GM19351 (cell line): ENCODE measurements around the gene VMAC.

ENCODE experiments used
- ATAC-seq: cut with Tn5 transposase; IDR thresholded peaks from one replicate; pipeline ENCODE4 v1.9.1; 2021; ENCODE audit warnings: mild to moderate bottlenecking, moderate library complexity; ENCODE audit not compliant: unreplicated experiment

Gene VMAC

DNA sequence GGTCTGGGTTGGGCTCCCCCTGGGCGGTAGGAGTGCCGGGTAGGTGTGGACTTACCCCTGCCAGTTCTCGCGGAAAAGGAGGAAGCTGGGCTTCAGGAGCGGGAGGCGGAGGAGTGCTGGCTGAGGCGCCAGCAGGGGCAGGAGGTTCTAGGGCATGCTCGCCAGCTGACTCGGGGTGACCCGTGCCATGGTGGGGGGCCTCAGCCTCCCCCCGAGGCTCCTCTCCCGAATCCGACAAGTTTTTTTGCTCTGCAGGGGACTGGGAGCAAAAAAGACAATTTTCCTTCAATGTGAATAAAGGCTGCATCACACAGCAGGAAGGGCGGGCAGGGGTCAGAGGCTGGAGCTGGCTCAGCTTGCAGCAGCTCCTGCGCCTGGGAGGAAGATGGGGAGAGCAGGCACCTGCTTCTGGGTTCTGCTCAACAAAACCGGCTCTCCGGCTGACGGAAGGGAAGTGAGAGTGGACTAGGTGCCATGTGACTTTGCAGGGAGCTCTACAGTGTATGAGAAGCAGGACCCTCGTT, 46.7 kb downstream of the VMAC start:
- ATAC-seq = no peak

DNA sequence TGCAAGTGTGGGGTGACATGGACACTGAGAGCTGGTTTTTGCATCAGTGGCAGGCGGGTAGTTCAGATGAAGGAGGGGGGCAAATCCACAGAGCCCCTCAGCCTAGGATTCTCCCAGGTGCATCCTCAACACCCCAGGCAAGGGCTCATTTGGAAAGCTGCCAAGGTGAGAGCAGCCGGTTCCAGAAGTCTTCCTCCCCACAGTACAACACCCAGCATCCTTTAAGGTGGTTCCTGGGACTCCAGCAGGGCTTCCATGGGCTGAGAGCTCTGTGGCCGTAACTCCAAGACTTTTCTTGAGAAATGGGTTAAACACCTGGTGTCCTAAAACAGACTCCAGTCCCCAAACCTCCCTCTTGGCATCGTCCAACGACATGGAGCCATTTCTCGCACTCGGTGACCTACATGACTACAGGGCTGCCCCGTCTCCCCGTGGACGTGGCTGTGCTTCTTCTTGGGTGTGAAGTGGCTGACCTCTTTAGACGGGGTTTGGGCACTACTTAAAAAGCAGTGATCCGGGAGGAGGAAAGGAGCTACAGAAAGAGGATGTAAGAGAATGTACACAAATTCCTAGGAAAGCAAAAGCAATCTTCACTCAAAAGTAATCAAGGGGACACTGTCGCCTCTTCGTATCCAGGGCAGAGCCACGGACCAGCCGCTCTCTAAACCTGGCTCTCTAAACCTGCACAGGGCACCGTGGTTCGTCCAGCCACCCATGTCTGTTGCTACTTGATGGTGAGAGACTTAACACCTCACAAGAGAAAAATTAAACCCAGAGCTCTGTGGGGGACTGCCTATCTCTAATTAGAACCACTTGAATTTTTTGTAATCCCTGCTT, 47.7 kb downstream of the VMAC start:
- ATAC-seq = no peak

DNA sequence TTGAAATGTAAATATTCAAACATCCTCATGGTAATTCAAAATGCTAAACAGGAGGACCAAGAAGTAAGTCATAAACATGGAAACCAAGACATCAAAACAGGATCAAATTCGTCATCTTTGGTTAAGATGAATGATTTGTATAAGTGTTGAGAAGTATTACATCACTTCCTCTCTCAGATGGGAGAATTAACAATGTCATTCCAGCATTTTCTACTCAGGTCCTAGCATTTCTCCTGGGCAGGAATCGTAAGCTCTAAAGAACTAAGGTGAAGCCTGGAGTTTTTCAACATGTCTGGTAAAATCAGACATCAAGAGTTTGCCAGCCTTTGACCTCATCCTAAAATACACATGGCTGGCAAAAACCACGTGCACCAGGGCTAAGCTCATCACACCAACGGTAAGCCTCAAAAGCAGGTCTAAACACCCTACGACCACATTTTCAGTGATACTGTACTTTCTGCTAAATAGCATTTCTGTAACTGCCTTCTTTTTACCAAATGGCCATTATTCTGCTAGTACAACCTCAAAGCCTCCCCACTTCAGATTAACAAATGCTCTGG, 48.4 kb downstream of the VMAC start:
- ATAC-seq = no peak

DNA sequence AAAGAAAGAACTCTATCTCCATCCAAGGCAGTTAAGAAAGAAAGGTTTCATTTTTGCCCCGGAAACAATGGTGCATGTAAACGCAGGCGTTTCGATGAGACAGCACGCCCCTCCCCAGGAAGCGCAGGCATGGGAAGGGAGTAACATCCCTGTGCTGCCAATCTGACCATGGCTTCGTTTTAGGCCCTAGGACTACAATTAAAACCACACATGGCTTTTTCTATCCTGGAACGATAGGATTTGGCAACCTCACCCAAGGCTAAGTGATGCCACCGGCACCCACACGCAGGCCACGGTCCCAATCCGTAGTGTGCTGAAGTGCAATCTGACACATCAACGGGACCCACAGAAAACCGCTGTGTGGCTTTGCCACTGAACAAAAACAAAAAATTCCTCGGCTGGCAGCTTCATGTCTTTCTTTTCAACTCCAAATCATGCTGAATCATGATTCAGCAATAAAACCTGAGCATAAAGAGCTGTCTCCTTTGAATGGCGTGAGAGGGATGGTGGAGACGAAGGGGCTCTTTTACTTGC, 49.1 kb downstream of the VMAC start:
- ATAC-seq = no peak

DNA sequence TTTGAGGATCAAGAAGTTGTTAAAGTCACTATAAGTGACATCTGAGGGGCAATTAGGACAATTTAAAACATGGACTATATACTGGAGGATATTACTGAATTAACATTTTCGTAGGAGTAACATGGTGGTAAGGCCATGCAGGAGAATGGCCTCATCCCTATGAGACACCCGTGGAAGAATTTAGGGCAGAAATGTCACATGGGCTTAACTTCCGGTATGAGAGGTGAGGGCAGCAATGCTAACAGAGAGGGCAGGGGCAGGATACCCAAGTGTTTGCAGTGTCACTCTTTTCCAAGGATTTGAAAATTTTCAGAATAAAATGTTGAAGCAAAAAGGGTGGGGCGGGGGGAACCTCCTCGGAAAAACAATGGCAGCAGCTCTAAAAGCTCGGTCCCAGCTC, 49.6 kb downstream of the VMAC start:
- no peak for ATAC-seq

DNA sequence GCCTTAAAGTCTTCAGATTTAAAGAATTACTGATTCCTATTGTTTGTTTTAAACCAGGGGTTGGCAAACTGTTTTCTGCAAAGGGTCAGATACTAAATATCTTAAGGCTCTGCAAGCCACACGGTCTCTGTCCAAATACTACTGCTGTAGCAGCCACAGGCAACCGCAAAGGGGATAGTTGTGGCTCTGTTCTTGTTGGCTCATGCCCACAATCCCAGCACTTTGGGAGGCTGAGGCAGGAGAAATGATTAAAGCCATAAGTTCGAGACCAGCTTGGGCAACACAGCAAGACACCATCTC, 50.9 kb downstream of the VMAC start:
- no peak for ATAC-seq

DNA sequence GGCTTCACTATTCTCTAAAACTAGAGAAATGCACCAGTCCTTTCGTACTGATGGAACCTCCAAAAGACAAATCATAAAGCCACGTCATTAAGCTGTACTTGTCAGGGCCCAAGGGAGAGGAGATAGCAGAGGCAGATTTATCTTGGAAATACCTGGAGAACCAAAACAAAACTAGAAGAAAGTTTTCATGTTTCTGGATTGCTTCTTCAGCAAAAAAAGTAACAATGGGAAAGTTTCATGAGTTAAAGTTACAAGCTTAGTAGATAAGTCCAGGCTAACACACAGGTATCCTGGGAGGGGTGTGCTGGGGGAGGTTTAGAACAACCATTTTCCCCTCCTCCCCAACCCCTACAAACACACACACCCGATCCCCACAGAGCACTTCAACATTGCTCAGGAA, 51.7 kb downstream of the VMAC start:
- no peak for ATAC-seq

- no peak for ATAC-seq
Observed at GRCh38 chr19:5956728-5957127, 52.1 kb downstream of the VMAC start.

GRCh38 chr19:5957170-5957569, 52.5 kb downstream of the VMAC start:
- no peak for ATAC-seq

DNA sequence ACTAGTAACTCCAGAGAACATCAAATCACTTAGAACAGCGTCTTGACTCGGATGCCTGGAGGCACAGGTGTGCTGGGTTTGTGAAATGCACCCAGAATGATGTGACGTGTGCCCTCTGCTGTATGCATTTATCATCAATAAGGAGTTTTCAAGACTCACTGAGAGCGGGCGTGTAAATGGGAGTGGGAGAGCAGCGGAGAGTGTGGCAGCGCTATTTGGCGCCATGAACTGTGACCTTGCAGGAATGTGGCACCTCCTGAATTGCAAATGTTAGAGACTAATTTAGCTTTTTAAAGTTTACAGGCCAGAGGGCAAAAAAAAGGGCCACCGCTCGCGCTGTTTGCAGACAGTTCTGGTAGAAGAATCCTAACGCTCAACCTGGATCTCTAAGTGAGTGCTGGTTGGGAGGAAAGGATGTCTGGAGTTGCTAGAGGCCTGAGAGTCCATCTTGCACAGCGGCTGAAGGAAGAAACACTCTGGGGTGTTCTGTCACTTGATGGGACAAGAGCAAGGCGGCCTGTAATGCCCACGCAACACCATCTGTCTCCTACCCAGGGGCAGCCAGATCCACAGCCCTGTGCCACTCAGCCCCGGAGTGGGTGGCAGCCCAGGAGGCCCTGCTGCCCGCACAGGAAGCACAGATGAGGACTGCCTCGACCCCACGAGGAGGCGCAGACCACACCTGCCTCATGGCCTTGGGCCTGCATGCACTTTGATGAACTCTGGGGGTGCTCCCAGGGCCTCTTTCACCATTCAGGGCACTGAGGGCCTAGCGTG, 53.6 kb downstream of the VMAC start:
- no peak for ATAC-seq

DNA sequence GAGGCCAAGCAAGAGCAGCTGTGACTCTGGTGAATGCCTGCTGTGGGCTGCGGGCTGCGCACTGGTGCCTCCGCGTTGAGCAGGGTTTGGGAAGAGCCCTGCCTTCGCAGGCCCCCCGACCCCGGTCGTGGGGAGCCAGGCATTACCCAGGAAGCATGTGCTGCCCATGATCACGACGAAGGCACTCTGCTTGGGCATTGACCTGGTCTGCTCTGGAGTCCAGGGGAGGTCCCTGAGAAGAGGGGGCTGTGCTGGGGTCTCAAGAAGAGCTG, 54.1 kb downstream of the VMAC start:
- ATAC-seq = no peak

DNA sequence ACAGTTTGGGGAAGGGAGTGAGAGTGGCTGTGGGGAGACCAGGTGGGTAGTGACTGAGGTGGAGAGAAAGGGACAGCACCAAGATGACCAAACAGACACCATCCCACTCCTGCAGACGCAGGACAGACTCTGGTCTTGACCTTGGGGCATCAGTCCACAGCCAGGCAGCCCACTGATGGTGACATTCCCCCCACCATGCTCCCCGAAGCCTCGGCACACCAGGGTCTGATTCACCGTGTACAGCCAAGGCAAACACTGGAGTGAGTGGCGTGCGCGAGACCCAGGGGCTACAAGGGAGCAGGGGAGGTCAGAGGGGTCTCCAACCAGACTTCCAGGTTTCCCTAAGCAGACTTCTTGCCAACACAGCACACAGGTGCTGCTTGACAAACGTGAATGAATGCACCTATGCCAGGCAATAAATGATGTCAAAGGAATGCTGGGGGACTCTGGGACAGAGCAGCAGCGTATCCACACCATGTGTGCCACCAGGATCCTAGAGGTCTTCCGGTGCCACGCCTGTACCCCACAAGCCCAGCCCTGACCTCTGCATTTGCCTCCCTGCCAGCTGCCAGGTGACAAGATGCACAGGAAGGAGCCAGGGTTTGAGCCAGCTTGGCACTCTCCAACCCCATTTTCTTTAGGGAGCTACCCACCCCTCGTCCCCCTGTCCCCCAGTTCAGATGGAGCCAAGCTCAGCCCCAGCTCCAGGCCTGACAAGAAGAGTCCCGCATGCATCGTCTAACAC, 54.8 kb downstream of the VMAC start:
- no peak for ATAC-seq
